Endothelial cell of umbilical vein (primary cell): ENCODE data around the gene GSK3A. TPM values are rescaled to one million over a fixed set of nuclear protein-coding genes. Genes with fewer than 3 reads are reported as not detected.

Source experiments
- BruUV-seq: library from RNA; stranded (reverse); fragments of 400-500 nt; replicated peaks from 2 replicates; lab custom pipeline; 2021; lab: Mats Ljungman, UMichigan
- CTCF ChIA-PET: fragments of 300-600, 350-600 bp; sonication (Branson Sonifier 250); formaldehyde crosslinking; loops from one replicate; lab custom pipeline; 2021; ENCODE audit warnings: antibody characterized with exemption, inconsistent platforms; lab: Charles Lee
- POLR2A ChIA-PET: fragments of 300-600, 350-600 bp; sonication (Branson Sonifier 250); formaldehyde crosslinking; loops from one replicate; lab custom pipeline; 2021; ENCODE audit warnings: antibody characterized with exemption, inconsistent platforms; lab: Charles Lee
- DNase-seq: peaks from one replicate; pipeline ENCODE4 v3.0.0-alpha.2; 2011; ENCODE audit warnings: low read depth, low spot score
- FAIRE-seq: peaks from 2 replicates; lab custom pipeline; 2011; peaks lifted over from hg19 to GRCh38; lab: Jason Lieb, UNC
- H2AFZ ChIP-seq: 2 replicates; pipeline ENCODE4 v1.6.0; 2012; ENCODE audit warnings: low read depth, low read length, control low read depth, inconsistent platforms
- H3K27ac ChIP-seq: 2 replicates; pipeline ENCODE4 v1.5.1; 2011; ENCODE audit warnings: low read depth, mild to moderate bottlenecking, control low read depth, low read length, moderate library complexity; ENCODE audit not compliant: insufficient read depth
- H3K27me3 ChIP-seq, 2 experiments: 2 replicates each; pipeline versions ENCODE4 v1.6.0 to v1.6.1; 2011; ENCODE audit warnings: low read length in 2 of 2, mixed read lengths in 1 of 2; ENCODE audit not compliant: control insufficient read depth in 2 of 2, insufficient read depth in 2 of 2
- H3K36me3 ChIP-seq, 2 experiments: 2 replicates in 1 of 2; 3 replicates in 1 of 2; pipeline ENCODE4 v1.5.1; 2011; ENCODE audit warnings: low read length in 2 of 2, mild to moderate bottlenecking in 1 of 2, moderate library complexity in 1 of 2; ENCODE audit not compliant: control insufficient read depth in 2 of 2, insufficient read depth in 2 of 2; ENCODE audit errors: extremely low read depth in 1 of 2
- H3K4me1 ChIP-seq: 3 replicates; pipeline ENCODE4 v1.5.1; 2011; ENCODE audit warnings: mild to moderate bottlenecking, low read length; ENCODE audit not compliant: control insufficient read depth, insufficient read depth; ENCODE audit errors: extremely low read depth
- H3K4me2 ChIP-seq: 2 replicates; pipeline ENCODE4 v1.6.1; 2011; ENCODE audit warnings: low read length, control low read depth, mixed read lengths; ENCODE audit not compliant: insufficient read depth
- H3K4me3 ChIP-seq, 3 experiments: fragments of 200-600 bp in 1 of 3; sonication (generic), shearing (Covaris generic) in 1 of 3; replicated peaks in 1 of 3; 2 replicates each; pipeline ENCODE4 v1.5.1; 2011 to 2016; ENCODE audit warnings: control low read depth in 3 of 3, low read length in 3 of 3, mild to moderate bottlenecking in 2 of 3, inconsistent platforms in 1 of 3, low read depth in 1 of 3, moderate library complexity in 1 of 3; ENCODE audit not compliant: insufficient read depth in 1 of 3
- H3K79me2 ChIP-seq: 2 replicates; pipeline ENCODE4 v1.6.0; 2012; ENCODE audit warnings: low read length, inconsistent platforms; ENCODE audit not compliant: control insufficient read depth, insufficient read depth
- H3K9ac ChIP-seq: replicated peaks from 2 replicates; pipeline ENCODE3; 2011; ENCODE audit warnings: low read length, control low read depth; ENCODE audit not compliant: insufficient read depth; ENCODE audit errors: extremely low read depth
- H3K9me1 ChIP-seq: replicated peaks from 3 replicates; pipeline ENCODE4 v1.6.0; 2011; ENCODE audit warnings: mild to moderate bottlenecking, low read length; ENCODE audit not compliant: control insufficient read depth, insufficient read depth; ENCODE audit errors: extremely low read depth
- H3K9me3 ChIP-seq: replicated peaks from 2 replicates; pipeline ENCODE4 v1.5.1; 2012; ENCODE audit warnings: low read length, inconsistent platforms; ENCODE audit not compliant: control insufficient read depth, insufficient read depth
- H4K20me1 ChIP-seq: replicated peaks from 2 replicates; pipeline ENCODE3; 2011; ENCODE audit warnings: mild to moderate bottlenecking, low read length; ENCODE audit not compliant: control insufficient read depth, insufficient read depth; ENCODE audit errors: extremely low read depth
- EZH2 ChIP-seq: IDR thresholded peaks from 2 replicates; pipeline ENCODE4 v1.6.1; 2012; ENCODE audit warnings: borderline replicate concordance, low read depth, mild to moderate bottlenecking, moderate library complexity, low read length, inconsistent platforms; ENCODE audit not compliant: severe bottlenecking
- FOS ChIP-seq: IDR thresholded peaks from 2 replicates; pipeline ENCODE4 v1.6.1; 2011; ENCODE audit warnings: mild to moderate bottlenecking, low read length, moderate library complexity, borderline replicate concordance; ENCODE audit not compliant: insufficient read depth
- GATA2 ChIP-seq: IDR thresholded peaks from 2 replicates; pipeline ENCODE4 v1.7.0; 2011; ENCODE audit warnings: low read depth, mild to moderate bottlenecking, moderate library complexity, mixed read lengths, low read length; ENCODE audit not compliant: insufficient read length, insufficient read depth
- JUN ChIP-seq: IDR thresholded peaks from 2 replicates; pipeline ENCODE4 v1.6.1; 2011; ENCODE audit warnings: borderline replicate concordance, low read depth; ENCODE audit not compliant: insufficient read length, insufficient read depth
- MYC ChIP-seq: IDR thresholded peaks from one replicate; pipeline ENCODE4 v1.6.1; 2011; ENCODE audit warnings: mild to moderate bottlenecking, low read depth, low read length
- POLR2A ChIP-seq: IDR thresholded peaks from 2 replicates; pipeline ENCODE4 v1.6.1; 2012; ENCODE audit warnings: low read depth, mild to moderate bottlenecking, control low read depth, low read length
- POLR2AphosphoS5 ChIP-seq: IDR thresholded peaks from 2 replicates; pipeline ENCODE4 v1.6.1; 2012; ENCODE audit warnings: low read depth, mild to moderate bottlenecking, control low read depth, low read length, moderate library complexity; ENCODE audit not compliant: insufficient read depth
- dilution Hi-C: fragments of 300-500 bp; cut with MboI; formaldehyde crosslinking; loops from one replicate; pipeline ENCODE4 v1.15.0; 2019; ENCODE audit warnings: low sequenced_read_pairs; ENCODE audit not compliant: extremely low pct_ligation_motif_present
- intact Hi-C: fragments of 100-400 bp; cut with micrococcal nuclease; formaldehyde crosslinking; loops from one replicate; pipeline ENCODE4 v1.10.0; 2022
- polyA plus RNA-seq, 4 experiments: library from polyadenylated mRNA; depleted of rRNA in 3 of 4; stranded (reverse) in 3 of 4; unstranded in 1 of 4; fragments of >200 nt; gene quantifications; 2 replicates each; pipeline versions ENCODE4 v1.2.1 to v1.2.3, GENCODE V29; 2011 to 2012; ENCODE audit warnings: missing spikeins in 1 of 4
- total RNA-seq: library from RNA; stranded (reverse); gene quantifications from 2 replicates; pipeline ENCODE4 v1.2.3, GENCODE V29; 2021
- TF ChIP-seq, protein P1 (sequence below): IDR thresholded peaks from 2 replicates; pipeline ENCODE4 v1.6.1; 2011; ENCODE audit not compliant: insufficient read depth, insufficient read length
- TF ChIP-seq, protein P2 (sequence below), 2 donors: IDR thresholded peaks; 1 replicate in 1 of 2; 2 replicates in 1 of 2; pipeline ENCODE4 v1.5.1; 2011; ENCODE audit warnings: low read length in 2 of 2, mild to moderate bottlenecking in 2 of 2, moderate library complexity in 2 of 2, control low read depth in 1 of 2, inconsistent platforms in 1 of 2, low read depth in 1 of 2; ENCODE audit not compliant: insufficient read depth in 1 of 2; ENCODE audit errors: extremely low read depth in 1 of 2

GSK3A gene
- total and polyA plus RNA-seq, 2 donors (not counting 3 experiments of a cell fraction or from before 2014, with no cell fraction given): 49.5 to 73.7 TPM

DNA sequence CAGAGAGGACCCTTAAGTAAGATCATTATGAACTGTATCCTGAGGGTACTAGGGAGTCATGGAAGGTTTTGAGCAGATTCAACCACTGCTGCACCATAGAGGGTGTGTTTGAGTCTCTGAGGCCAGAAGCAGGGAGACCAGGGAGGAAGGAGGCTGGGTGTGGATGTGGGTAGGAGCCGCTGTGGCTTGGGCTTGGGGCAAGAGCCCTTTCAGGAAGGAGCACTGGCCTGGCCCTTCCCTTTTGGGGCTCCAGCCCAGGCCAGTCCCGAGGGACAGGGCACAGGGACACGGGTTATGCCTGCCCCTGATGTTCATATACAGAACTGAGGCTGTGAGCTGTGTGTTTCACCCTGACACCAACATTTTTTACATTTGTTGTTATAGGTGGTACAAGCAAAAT lies 33.9 kb upstream of the GSK3A start:
- Histone ChIP-seq H3K9me1 (no peaks in the 10 kb centered on the region), H3K79me2 (peaks cover 33% of the 10 kb centered on the region), H3K9ac (no peak overlapping the region), H3K4me1 (peaks cover 33% of the 10 kb centered on the region), H3K27me3 (no peaks in the 10 kb centered on the region), H3K9me3 (no peaks in the 10 kb centered on the region), H3K27ac (no peak overlapping the region), H4K20me1 (no peaks in the 10 kb centered on the region), H3K4me3 (no peak overlapping the region), H2AFZ (no peak overlapping the region), H3K4me2 (no peak overlapping the region), H3K36me3 (peaks cover 12 to 28% of the 10 kb centered on the region in 2 experiments)
- no peak for FAIRE-seq
- CTCF ChIA-PET: interaction anchor here (7.4 kb wide), 1 partner anchor 29 kb away, joined by 365 read pairs; the partner anchor contains the start of gene GSK3A
- TF ChIP-seq JUN (no peak), EZH2 (no peak), POLR2A (no peak), GATA2 (no peak), POLR2AphosphoS5 (no peak), MYC (no peak), FOS (no peak)
- TF ChIP-seq, protein P1, sequence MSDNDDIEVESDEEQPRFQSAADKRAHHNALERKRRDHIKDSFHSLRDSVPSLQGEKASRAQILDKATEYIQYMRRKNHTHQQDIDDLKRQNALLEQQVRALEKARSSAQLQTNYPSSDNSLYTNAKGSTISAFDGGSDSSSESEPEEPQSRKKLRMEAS: no peak
- TF ChIP-seq, protein P2, sequence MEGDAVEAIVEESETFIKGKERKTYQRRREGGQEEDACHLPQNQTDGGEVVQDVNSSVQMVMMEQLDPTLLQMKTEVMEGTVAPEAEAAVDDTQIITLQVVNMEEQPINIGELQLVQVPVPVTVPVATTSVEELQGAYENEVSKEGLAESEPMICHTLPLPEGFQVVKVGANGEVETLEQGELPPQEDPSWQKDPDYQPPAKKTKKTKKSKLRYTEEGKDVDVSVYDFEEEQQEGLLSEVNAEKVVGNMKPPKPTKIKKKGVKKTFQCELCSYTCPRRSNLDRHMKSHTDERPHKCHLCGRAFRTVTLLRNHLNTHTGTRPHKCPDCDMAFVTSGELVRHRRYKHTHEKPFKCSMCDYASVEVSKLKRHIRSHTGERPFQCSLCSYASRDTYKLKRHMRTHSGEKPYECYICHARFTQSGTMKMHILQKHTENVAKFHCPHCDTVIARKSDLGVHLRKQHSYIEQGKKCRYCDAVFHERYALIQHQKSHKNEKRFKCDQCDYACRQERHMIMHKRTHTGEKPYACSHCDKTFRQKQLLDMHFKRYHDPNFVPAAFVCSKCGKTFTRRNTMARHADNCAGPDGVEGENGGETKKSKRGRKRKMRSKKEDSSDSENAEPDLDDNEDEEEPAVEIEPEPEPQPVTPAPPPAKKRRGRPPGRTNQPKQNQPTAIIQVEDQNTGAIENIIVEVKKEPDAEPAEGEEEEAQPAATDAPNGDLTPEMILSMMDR (IDR thresholded peaks at IDR 0.05; ENCODE audit: extremely low read depth in 1 of 2, insufficient read depth in 1 of 2, low read depth in 1 of 2, low read length in 2 of 2): no peak
- POLR2A ChIA-PET: no interaction called here
- intact Hi-C loops: no loop called here
- no peak for DNase-seq
- BruUV-seq: no TSS peak
- dilution Hi-C loops: no loop called here
